Skin epidermis (tissue), 12 donors: Measurements from ENCODE around the gene CADM1.

Experiments
- H3K27ac ChIP-seq, 21 experiments: fragments of 200-600 bp; sonication (generic) in 11 of 21; one replicate each; pipeline ENCODE4 v1.5.0; 2020; ENCODE audit warnings: mild to moderate bottlenecking in 3 of 21, inconsistent platforms in 2 of 21, moderate library complexity in 2 of 21
- H3K4me3 ChIP-seq, 7 experiments: fragments of 200-600 bp; sonication (generic) in 2 of 7; one replicate each; pipeline ENCODE4 v1.5.0; 2020; ENCODE audit warnings: inconsistent platforms in 2 of 7, mild to moderate bottlenecking in 2 of 7, moderate library complexity in 1 of 7

CADM1 gene

GRCh38 chr11:115368616-115369015, 135.6 kb downstream of the CADM1 start:
- H3K27ac ChIP-seq: no peak overlapping the region
- no peak overlapping the region for H3K4me3 ChIP-seq

DNA sequence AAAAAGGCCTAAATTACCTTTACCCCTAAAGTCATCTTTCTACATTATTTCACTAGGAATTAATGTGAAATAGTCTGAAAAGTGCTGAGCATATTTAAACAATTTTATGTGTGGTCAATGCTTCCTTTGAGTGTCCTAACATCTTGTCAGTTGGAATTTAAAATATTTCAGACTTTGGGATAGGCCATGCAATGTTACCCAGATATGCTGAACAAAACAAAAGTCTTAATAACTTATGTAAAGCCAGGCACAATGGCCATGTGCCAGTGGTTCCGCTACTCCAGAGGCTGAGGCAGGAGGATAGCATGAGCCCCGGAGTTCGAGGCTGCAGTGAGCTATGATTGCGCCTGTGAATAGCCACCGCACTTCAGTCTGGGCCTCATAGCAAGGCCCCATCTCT, 137.4 kb downstream of the CADM1 start:
- Histone ChIP-seq H3K4me3 (no peak overlapping the region), H3K27ac (no peak overlapping the region)

GRCh38 chr11:115365907-115366306, 138.3 kb downstream of the CADM1 start:
- H3K27ac ChIP-seq: no peak overlapping the region
- H3K4me3 ChIP-seq: no peak overlapping the region

DNA sequence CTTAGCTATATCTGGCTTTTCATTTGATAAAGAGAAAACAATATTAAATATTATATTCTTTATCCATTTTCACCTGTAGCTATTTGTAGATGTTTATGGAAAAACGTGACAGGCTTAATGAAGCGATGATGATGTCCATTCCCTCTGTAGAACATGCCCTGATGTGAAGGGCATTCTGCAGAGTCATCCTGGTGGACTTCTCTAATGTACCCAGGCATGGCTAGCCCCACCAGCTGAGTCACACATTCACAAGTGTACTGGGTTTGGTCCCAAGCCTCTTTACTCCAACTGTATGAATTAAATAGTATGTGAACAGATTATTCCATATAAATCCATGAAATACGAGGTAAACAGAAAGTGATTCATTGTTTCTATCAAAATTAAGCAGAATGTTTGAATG, 139.3 kb downstream of the CADM1 start:
- Histone ChIP-seq H3K4me3 (no peak overlapping the region), H3K27ac (no peak overlapping the region)

GRCh38 chr11:115363921-115364320, 140.3 kb downstream of the CADM1 start:
- Histone ChIP-seq H3K27ac (no peak overlapping the region), H3K4me3 (no peak overlapping the region)

DNA sequence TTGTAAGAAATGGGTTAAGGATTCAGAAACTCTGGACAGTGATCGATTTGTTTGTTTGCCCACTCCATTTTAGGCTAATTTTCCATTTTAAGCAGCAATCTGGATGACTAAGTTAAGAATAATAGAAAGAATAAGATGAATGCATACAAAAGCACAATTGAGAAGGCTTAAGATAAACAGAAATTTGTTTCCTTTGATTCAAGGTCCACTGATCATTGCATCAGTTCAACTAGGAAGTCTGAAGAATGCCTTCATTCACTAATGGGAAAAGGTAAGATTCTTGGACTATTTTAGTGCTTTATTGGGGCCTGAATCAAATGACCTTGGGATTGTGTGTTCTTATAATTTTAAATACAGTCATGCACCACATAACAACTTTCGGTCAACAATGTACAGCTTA, 140.8 kb downstream of the CADM1 start:
- H3K27ac ChIP-seq: no peak overlapping the region

GRCh38 chr11:115362997-115363396, 141.2 kb downstream of the CADM1 start:
- Histone ChIP-seq H3K27ac (no peak overlapping the region), H3K4me3 (no peak overlapping the region)

More for the DNA sequence above, 140.8 kb downstream of the CADM1 start:
- H3K4me3 ChIP-seq: no peak overlapping the region

DNA sequence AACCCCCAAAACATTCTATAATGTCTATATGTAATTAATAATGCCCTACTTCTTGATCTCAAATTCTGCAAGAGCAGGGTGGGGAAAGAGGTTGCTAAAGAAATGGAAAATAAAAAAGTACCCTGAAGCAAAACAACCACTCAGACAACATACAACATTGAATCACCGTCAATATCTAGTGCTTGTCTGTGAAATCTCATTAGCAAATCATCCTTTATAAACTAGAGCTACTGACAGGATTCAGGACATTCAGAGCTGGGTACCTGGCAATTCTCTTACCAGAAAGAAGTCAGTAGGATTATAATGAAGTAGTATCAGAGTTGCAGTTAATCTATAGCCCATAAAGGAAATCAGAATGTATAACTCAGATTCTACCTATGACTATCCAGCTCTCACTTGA, 143.2 kb downstream of the CADM1 start:
- Histone ChIP-seq H3K27ac (no peak overlapping the region), H3K4me3 (no peak overlapping the region)

GRCh38 chr11:115360186-115360824, 143.9 kb downstream of the CADM1 start:
- no peak overlapping the region for H3K27ac ChIP-seq
- no peak overlapping the region for H3K4me3 ChIP-seq

DNA sequence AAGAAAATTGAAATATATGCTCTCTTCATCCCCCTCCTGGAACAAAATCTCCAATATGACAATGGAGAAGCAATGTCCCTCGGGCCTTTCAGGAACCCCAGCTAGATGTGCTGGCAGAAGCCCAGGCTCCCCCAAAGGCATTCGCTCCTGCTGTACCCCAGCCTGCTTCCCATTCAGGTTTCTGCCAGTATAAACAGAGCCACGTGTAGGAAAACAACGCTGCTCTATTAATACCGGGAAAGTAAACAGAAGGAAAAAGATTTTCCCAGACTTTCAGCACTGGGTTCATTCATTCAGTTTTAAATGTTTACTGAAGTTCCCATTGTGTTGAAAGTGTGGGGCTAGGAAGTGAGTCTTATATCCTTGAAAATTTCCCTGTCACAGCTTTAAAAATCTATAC, 147.1 kb downstream of the CADM1 start:
- no peak overlapping the region for H3K4me3 ChIP-seq
- H3K27ac ChIP-seq: no peak overlapping the region

DNA sequence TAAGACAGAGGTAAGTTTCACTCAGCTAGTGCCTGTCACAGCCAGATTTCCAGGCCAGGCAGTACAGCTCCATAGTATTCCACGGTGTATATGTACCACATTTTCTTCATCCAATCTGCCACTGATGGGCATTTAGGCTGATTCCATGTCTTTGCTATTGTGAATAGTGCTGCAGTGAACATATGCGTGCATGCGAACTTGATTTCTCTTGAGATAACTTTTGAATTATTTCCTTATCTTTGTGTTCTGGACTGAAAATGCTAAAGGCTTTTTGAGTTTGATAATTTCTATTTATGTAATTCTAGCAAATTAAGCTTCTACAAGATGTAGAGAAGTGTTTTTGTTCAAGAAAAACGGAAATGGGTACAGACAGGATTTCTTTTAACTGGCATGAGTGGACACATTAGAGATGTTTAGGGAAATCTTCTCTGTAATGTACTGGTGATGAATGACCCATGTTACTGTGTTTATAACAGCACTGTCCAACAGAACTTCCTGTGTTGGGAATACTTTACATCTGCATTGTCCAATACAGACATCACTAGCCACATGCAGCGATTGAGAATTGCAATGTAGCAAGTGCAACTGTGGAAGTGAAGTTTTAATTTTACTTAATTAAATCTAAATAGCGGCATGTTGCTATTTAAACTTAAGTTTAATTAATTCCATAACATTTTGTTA, 151.3 kb downstream of the CADM1 start:
- Histone ChIP-seq H3K27ac (no peak overlapping the region), H3K4me3 (no peak overlapping the region)

- no peak overlapping the region for H3K27ac ChIP-seq
- no peak overlapping the region for H3K4me3 ChIP-seq
These were observed 154.7 kb downstream of the CADM1 start for GRCh38 chr11:115349335-115350017.

DNA sequence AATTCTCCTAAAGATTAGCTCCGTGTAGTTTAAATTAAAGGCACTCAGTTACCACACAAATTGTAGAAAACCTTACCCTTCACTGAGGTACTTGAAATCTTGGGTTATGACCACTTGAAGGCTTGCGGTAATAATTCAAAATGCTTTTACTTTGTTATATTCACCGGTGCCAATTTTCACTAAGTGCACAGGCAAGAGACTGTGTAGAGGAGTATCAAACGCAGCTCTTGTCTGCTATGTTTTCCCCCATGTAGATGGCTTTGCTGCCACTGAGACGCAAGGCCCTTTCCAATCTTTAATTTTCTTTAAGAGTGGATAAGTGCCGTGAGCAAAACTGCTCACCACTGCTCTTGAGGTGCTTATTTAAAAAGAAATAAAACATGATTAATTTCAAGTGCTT, 155.8 kb downstream of the CADM1 start:
- H3K27ac ChIP-seq: no peak overlapping the region
- H3K4me3 ChIP-seq: no peak overlapping the region

GRCh38 chr11:115347106-115347505, 157.1 kb downstream of the CADM1 start:
- Histone ChIP-seq H3K27ac (no peak overlapping the region), H3K4me3 (no peak overlapping the region)

- H3K27ac ChIP-seq: no peak overlapping the region
- no peak overlapping the region for H3K4me3 ChIP-seq
These were observed 158.4 kb downstream of the CADM1 start for GRCh38 chr11:115345840-115346239.

- Histone ChIP-seq H3K27ac (no peak overlapping the region), H3K4me3 (no peak overlapping the region)
These were observed 158.9 kb downstream of the CADM1 start for GRCh38 chr11:115345361-115345760.

- Histone ChIP-seq H3K4me3 (no peak overlapping the region), H3K27ac (no peak overlapping the region)
These were observed 159.4 kb downstream of the CADM1 start for GRCh38 chr11:115344846-115345245.

GRCh38 chr11:115342142-115342541, 162.1 kb downstream of the CADM1 start:
- no peak overlapping the region for H3K4me3 ChIP-seq
- H3K27ac ChIP-seq: no peak overlapping the region

GRCh38 chr11:115340874-115341273, 163.3 kb downstream of the CADM1 start:
- Histone ChIP-seq H3K4me3 (no peak overlapping the region), H3K27ac (no peak overlapping the region)

- no peak overlapping the region for H3K27ac ChIP-seq
- no peak overlapping the region for H3K4me3 ChIP-seq
These were observed 165.7 kb downstream of the CADM1 start for GRCh38 chr11:115338476-115338875.
